Skeletal muscle cell (primary cell): ENCODE data around the gene CNNM4.

ENCODE experiments used
- DNase-seq: peaks from one replicate; pipeline ENCODE4 v3.0.0-alpha.2; 2010; ENCODE audit warnings: low read depth
- H3K4me3 ChIP-seq: 2 replicates; pipeline ENCODE4 v1.5.1; 2011; ENCODE audit warnings: low read depth, mild to moderate bottlenecking, control low read depth, low read length, moderate library complexity

Gene CNNM4

GRCh38 chr2:96760036-96760985 is at the start of gene CNNM4:
Gene CNNM4 (plus strand): TSS chr2:96760902. CDS start chr2:96761000, 98 bp downstream.
- H3K4me3 ChIP-seq: peak within 1 kb of the TSS; percentile 61
- peak; percentile 73 for DNase-seq

DNA sequence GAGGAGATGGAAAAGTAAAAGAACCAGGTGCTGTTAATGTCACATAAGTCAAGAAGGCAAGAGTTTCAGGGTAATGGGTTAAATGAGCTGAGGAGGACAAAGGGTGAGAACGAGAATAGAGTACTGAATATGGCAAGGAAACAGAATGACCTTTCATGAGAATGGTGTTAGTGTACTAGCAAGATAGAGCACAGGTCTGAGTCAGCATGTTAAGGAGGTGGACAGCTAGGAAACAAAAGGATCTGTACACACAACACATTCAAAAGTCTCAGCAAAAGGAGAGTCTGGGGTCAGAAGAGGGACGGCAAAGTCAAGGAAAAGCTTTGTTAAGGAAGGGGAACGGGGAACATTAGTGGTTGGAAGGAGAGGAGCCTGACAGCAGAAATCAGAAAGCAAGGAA is 49.7 kb upstream of the CNNM4 start:
- no peak overlapping the region for H3K4me3 ChIP-seq
- no peak for DNase-seq

DNA sequence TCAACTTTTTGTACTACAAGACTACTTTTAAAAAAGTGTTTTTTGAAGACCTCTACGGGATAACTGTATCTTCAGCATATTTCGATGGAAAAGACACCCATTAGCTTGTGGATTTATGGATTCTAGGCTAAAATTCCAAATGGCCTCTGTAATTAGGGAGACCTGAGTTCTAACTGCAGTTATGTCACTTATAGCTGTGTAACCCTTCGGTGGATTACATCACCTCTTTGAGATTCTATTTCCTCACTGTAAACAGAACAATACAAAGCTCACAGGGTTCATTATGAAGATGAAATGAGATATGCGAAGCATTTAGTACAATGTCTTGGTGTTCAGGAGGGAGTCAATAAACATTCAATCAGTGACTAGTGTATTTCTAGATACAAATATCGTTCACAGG is 45.0 kb upstream of the CNNM4 start:
- no peak overlapping the region for H3K4me3 ChIP-seq
- DNase-seq: no peak

- DNase-seq: no peak
- H3K4me3 ChIP-seq: no peak overlapping the region
These were observed 44.3 kb upstream of the CNNM4 start for GRCh38 chr2:96716388-96716787.

DNA sequence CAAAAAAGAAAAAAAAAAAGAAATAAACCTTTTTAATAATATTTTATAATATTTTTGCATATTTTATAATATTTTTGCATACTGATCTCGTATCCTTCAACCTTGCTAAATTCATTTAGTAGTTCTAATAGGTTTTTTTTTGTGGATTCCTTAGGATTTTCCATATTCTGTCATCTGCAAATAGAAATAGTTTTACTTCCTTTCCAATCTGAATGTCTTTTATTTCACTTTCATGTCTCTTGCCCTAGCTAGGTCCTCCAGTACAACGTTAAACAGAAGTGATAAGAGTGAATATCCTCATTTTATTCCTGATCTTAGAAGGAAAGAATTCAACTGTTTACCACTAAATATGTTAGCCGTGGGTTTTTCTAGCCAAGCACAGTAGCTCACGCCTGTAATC is 34.6 kb upstream of the CNNM4 start:
- DNase-seq: no peak
- no peak overlapping the region for H3K4me3 ChIP-seq

DNA sequence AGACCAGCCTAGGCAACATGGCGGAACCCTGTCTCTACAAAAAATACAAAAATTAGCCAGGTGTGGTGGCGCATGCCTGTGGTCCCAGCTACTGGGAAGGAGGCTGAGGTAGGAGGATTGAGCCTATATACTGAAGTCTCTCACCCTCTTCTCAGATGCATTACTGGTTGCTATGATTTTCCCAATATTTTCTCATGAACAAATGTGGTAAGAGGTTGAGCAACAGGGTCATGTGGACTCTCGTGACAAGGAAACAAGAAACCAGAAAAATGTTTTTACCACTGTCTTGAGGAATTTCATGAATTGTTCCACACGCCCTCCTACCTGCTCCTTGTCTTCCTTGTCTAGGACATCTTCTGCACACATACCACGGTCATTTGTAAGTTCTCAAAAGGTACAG is 33.3 kb upstream of the CNNM4 start:
- DNase-seq: no peak
- no peak overlapping the region for H3K4me3 ChIP-seq

GRCh38 chr2:96729748-96730147 is 31.0 kb upstream of the CNNM4 start:
- no peak for DNase-seq
- H3K4me3 ChIP-seq: no peak overlapping the region

- peak; percentile 36 for DNase-seq
- no peak overlapping the region for H3K4me3 ChIP-seq
These were observed 30.5 kb upstream of the CNNM4 start for GRCh38 chr2:96730212-96730611.

- no peak overlapping the region for H3K4me3 ChIP-seq
- DNase-seq: no peak
These were observed 26.8 kb upstream of the CNNM4 start for GRCh38 chr2:96733931-96734330.

GRCh38 chr2:96734880-96735583 is 25.7 kb upstream of the CNNM4 start:
- no peak for DNase-seq
- H3K4me3 ChIP-seq: no peak overlapping the region

GRCh38 chr2:96737251-96737650 is 23.5 kb upstream of the CNNM4 start:
- DNase-seq: no peak

DNA sequence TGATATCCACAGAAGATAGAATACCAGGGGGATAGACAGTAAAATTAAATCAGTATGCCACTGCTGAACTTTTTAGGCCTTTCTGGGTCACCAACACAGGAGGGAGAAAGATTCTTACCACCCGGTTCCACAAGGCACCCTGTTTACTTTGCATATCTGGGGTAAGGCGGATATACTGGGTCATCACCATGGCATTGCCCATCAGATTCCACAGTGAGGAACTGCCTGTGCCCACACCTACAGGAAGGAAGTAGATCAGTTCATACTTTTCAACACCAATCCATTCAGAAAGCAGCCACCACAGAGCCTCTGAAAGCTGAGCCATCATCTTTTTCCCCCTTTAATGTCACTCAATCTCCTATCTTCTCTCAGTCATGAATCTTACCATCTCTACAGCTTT is 22.9 kb upstream of the CNNM4 start:
- no peak overlapping the region for H3K4me3 ChIP-seq
- DNase-seq: no peak

More at GRCh38 chr2:96737251-96737650, 23.5 kb upstream of the CNNM4 start:
- no peak overlapping the region for H3K4me3 ChIP-seq

GRCh38 chr2:96739076-96739632 is 21.5 kb upstream of the CNNM4 start:
- peak overlapping the region; percentile 89 for H3K4me3 ChIP-seq
- DNase-seq: no peak

GRCh38 chr2:96739633-96740428 is 20.9 kb upstream of the CNNM4 start, which contains the start of gene LMAN2L:
Gene LMAN2L (minus strand): TSS chr2:96740064. CDS start chr2:96740040, 24 bp downstream.
- peak within 1 kb of the TSS; percentile 89 for H3K4me3 ChIP-seq
- DNase-seq: peak; percentile 89

- no peak for DNase-seq
- H3K4me3 ChIP-seq: no peak overlapping the region
These were observed 13.6 kb upstream of the CNNM4 start for GRCh38 chr2:96747061-96747617.

GRCh38 chr2:96751800-96752199 is 8.9 kb upstream of the CNNM4 start:
- DNase-seq: no peak
- H3K4me3 ChIP-seq: no peak overlapping the region

- H3K4me3 ChIP-seq: no peak overlapping the region
- no peak for DNase-seq
These were observed 6.9 kb upstream of the CNNM4 start for GRCh38 chr2:96753661-96754282.

GRCh38 chr2:96754317-96754716 is 6.4 kb upstream of the CNNM4 start:
- DNase-seq: no peak
- no peak overlapping the region for H3K4me3 ChIP-seq
